Suprapubic skin (tissue), 4 donors: ENCODE measurements around the gene APEH.

Experiments used
- EP300 ChIP-seq: sonication (generic); formaldehyde crosslinking; IDR thresholded peaks from one replicate; pipeline ENCODE4 v1.6.1; 2017; ENCODE audit warnings: antibody characterized with exemption
- POLR2A ChIP-seq, 2 donors: fragments of 450-650 bp; IDR thresholded peaks; one replicate each; pipeline ENCODE4 v1.6.1; 2017; ENCODE audit warnings: antibody characterized with exemption in 2 of 2, mild to moderate bottlenecking in 2 of 2, moderate library complexity in 2 of 2
- POLR2AphosphoS5 ChIP-seq, 3 donors: sonication (generic); formaldehyde crosslinking; IDR thresholded peaks; one replicate each; pipeline ENCODE4 v1.6.1; 2017; ENCODE audit warnings: antibody characterized with exemption in 3 of 3
- TF ChIP-seq, protein P1 (sequence below), 2 donors: fragments of 200-600 bp in 1 of 2; fragments of 450-650 bp in 1 of 2; sonication (generic) in 1 of 2; IDR thresholded peaks; one replicate each; pipeline ENCODE4 v1.5.1; 2016 to 2019; ENCODE audit warnings: antibody characterized with exemption in 2 of 2, mild to moderate bottlenecking in 1 of 2, moderate library complexity in 1 of 2

DNA sequence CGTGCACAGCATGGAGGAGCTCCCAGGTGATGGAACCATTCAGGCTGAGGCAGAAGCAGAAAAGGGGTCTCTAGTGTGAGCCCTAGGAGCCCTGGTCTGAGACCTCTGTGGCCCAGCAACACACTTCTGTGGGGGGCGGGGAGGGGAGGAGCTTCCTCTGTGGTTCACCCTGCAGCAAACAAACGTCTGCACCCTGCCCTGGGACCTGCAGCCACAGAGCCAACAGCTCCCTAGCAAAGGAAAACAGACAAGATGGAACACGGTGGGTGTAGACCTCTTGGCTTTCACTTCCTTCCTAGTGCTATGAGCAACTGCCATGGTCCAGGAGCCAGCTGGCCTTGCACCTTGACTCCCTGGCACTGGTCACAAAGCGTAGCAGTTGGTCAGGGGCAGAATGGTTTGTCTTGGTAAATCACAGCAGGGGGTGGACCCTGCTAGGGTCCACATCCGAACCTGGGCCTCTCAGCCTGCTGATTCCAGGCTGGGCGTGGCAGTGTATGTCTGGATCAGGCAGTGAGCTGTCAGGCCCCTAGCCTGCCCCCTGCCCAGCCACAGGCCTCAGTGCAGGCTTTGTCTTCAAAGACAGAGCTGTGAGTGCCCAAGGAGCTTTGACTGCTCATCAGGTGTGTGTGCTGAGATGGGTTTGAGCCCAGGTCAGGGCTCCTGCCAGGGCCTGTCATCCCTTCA is 38.6 kb downstream of the APEH start:
- TF ChIP-seq, protein P1, sequence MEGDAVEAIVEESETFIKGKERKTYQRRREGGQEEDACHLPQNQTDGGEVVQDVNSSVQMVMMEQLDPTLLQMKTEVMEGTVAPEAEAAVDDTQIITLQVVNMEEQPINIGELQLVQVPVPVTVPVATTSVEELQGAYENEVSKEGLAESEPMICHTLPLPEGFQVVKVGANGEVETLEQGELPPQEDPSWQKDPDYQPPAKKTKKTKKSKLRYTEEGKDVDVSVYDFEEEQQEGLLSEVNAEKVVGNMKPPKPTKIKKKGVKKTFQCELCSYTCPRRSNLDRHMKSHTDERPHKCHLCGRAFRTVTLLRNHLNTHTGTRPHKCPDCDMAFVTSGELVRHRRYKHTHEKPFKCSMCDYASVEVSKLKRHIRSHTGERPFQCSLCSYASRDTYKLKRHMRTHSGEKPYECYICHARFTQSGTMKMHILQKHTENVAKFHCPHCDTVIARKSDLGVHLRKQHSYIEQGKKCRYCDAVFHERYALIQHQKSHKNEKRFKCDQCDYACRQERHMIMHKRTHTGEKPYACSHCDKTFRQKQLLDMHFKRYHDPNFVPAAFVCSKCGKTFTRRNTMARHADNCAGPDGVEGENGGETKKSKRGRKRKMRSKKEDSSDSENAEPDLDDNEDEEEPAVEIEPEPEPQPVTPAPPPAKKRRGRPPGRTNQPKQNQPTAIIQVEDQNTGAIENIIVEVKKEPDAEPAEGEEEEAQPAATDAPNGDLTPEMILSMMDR (IDR thresholded peaks at IDR 0.05), result no peak
- TF ChIP-seq POLR2AphosphoS5 (IDR thresholded peaks at IDR 0.05) (no peak), EP300 (no peak), POLR2A (IDR thresholded peaks at IDR 0.05) (no peak)
